SK-N-SH treated with all-trans-retinoic acid at 6 μM for 48 hours (cell line): Measurements from ENCODE around the gene VAT1L.

Experiments used
- OSR1 ChIP-seq: fragments of 250-450 bp; sonication (Bioruptor Pico); IDR thresholded peaks from 2 replicates; pipeline ENCODE4 v1.8.0; 2022; ENCODE audit warnings: moderate library complexity, mild to moderate bottlenecking, inconsistent platforms
- SNAI2 ChIP-seq: fragments of 250-450 bp; sonication (Bioruptor Pico); IDR thresholded peaks from 2 replicates; pipeline ENCODE4 v1.5.0; 2020; ENCODE audit warnings: mild to moderate bottlenecking, moderate library complexity
- ZC3H10 ChIP-seq: fragments of 250-450 bp; sonication (Bioruptor Pico); IDR thresholded peaks from 2 replicates; pipeline ENCODE4 v1.5.1; 2021; ENCODE audit warnings: mild to moderate bottlenecking, moderate library complexity
- ZFP30 ChIP-seq: fragments of 450-650 bp; formaldehyde crosslinking; IDR thresholded peaks from 2 replicates; pipeline ENCODE4 v1.5.0; 2022; ENCODE audit warnings: mild to moderate bottlenecking, moderate library complexity
- TF ChIP-seq, protein P1 (sequence below): fragments of 250-450 bp; sonication (Bioruptor Pico); IDR thresholded peaks from 2 replicates; pipeline ENCODE4 v1.5.1; 2020; ENCODE audit warnings: low read depth, mild to moderate bottlenecking, moderate library complexity
- TF ChIP-seq, protein P2 (sequence below): fragments of 250-450 bp; sonication (Bioruptor Pico); IDR thresholded peaks from 2 replicates; pipeline ENCODE4 v1.8.0; 2020; ENCODE audit warnings: mild to moderate bottlenecking, moderate library complexity, borderline replicate concordance

- TF ChIP-seq SNAI2 (CRISPR knock-in tag) (no peak), ZFP30 (CRISPR knock-in tag) (no peak), OSR1 (no peak), ZC3H10 (CRISPR knock-in tag) (no peak)
- TF ChIP-seq, protein P1, sequence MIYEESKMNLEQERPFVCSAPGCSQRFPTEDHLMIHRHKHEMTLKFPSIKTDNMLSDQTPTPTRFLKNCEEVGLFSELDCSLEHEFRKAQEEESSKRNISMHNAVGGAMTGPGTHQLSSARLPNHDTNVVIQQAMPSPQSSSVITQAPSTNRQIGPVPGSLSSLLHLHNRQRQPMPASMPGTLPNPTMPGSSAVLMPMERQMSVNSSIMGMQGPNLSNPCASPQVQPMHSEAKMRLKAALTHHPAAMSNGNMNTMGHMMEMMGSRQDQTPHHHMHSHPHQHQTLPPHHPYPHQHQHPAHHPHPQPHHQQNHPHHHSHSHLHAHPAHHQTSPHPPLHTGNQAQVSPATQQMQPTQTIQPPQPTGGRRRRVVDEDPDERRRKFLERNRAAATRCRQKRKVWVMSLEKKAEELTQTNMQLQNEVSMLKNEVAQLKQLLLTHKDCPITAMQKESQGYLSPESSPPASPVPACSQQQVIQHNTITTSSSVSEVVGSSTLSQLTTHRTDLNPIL = no peak
- TF ChIP-seq, protein P2, sequence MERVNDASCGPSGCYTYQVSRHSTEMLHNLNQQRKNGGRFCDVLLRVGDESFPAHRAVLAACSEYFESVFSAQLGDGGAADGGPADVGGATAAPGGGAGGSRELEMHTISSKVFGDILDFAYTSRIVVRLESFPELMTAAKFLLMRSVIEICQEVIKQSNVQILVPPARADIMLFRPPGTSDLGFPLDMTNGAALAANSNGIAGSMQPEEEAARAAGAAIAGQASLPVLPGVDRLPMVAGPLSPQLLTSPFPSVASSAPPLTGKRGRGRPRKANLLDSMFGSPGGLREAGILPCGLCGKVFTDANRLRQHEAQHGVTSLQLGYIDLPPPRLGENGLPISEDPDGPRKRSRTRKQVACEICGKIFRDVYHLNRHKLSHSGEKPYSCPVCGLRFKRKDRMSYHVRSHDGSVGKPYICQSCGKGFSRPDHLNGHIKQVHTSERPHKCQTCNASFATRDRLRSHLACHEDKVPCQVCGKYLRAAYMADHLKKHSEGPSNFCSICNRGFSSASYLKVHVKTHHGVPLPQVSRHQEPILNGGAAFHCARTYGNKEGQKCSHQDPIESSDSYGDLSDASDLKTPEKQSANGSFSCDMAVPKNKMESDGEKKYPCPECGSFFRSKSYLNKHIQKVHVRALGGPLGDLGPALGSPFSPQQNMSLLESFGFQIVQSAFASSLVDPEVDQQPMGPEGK (CRISPR knock-in tag) = no peak
These were observed 214.7 kb downstream of the VAT1L start for GRCh38 chr16:78002915-78003538.
